ENCODE measurements around the gene DAB1. TPM values are rescaled to one million over a fixed set of nuclear protein-coding genes. Genes with fewer than 3 reads are reported as not detected.

DAB1 gene
- total RNA-seq, 6 experiments from 2014 or later, result 0.76 to 1.9 (median 1.1) TPM

GRCh38 chr1:57440096-57440495 lies 16.2 kb upstream of the DAB1 start:
- ATAC-seq, result no peak
- no peaks in the 10 kb centered on the region for H3K27me3 ChIP-seq
- H3K27ac ChIP-seq, result no peak overlapping the region
- H3K4me3 ChIP-seq, result no peak overlapping the region
- intact Hi-C loops (cut with DNase I), result no loop called here
- no peaks in the 10 kb centered on the region for H3K36me3 ChIP-seq
- 20% methylated on average over 1 of the region's 1 CpG for WGBS (ENCODE audit: insufficient coverage, low coverage, low lambda C conversion rate, missing lambda C conversion rate)
- H3K9me3 ChIP-seq, result no peaks in the 10 kb centered on the region
- TF ChIP-seq, protein P1, sequence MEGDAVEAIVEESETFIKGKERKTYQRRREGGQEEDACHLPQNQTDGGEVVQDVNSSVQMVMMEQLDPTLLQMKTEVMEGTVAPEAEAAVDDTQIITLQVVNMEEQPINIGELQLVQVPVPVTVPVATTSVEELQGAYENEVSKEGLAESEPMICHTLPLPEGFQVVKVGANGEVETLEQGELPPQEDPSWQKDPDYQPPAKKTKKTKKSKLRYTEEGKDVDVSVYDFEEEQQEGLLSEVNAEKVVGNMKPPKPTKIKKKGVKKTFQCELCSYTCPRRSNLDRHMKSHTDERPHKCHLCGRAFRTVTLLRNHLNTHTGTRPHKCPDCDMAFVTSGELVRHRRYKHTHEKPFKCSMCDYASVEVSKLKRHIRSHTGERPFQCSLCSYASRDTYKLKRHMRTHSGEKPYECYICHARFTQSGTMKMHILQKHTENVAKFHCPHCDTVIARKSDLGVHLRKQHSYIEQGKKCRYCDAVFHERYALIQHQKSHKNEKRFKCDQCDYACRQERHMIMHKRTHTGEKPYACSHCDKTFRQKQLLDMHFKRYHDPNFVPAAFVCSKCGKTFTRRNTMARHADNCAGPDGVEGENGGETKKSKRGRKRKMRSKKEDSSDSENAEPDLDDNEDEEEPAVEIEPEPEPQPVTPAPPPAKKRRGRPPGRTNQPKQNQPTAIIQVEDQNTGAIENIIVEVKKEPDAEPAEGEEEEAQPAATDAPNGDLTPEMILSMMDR (IDR thresholded peaks at IDR 0.05), result no peak
- TF ChIP-seq POLR2A (IDR thresholded peaks at IDR 0.05), result no peak
- no peak for DNase-seq
- H3K4me1 ChIP-seq, result no peaks in the 10 kb centered on the region

DNA sequence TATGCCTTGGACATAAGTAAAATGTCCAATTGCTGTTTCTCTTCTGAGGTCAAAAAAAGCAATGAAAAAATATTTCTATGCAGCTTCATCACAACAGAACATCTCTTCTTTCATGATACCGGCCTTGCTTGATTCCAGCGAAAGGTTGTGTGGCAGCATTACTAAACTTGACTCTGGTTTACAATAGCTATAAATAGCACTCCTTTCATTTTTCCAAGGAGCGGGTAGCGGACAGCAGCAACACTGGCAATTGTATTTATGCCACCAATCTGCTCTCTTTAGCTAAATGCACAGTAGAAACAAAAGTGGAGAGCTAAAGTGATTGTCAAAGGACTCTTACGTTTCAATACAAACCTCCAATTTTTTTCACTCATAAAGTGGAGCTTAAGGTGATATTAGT lies 7.5 kb upstream of the DAB1 start:
- Histone ChIP-seq H3K4me3 (no peak overlapping the region), H3K27ac (no peak overlapping the region), H3K4me1 (no peaks in the 10 kb centered on the region), H3K27me3 (no peaks in the 10 kb centered on the region), H3K9me3 (no peaks in the 10 kb centered on the region), H3K36me3 (no peaks in the 10 kb centered on the region)
- 94% methylated on average over 5 of the region's 5 CpGs for WGBS (ENCODE audit: insufficient coverage, low coverage, low lambda C conversion rate, missing lambda C conversion rate)
- DNase-seq (no peak), ATAC-seq (no peak)
- TF ChIP-seq, protein P1 (IDR thresholded peaks at IDR 0.05), result no peak
- intact Hi-C loops (cut with DNase I), result no loop called here

DNA sequence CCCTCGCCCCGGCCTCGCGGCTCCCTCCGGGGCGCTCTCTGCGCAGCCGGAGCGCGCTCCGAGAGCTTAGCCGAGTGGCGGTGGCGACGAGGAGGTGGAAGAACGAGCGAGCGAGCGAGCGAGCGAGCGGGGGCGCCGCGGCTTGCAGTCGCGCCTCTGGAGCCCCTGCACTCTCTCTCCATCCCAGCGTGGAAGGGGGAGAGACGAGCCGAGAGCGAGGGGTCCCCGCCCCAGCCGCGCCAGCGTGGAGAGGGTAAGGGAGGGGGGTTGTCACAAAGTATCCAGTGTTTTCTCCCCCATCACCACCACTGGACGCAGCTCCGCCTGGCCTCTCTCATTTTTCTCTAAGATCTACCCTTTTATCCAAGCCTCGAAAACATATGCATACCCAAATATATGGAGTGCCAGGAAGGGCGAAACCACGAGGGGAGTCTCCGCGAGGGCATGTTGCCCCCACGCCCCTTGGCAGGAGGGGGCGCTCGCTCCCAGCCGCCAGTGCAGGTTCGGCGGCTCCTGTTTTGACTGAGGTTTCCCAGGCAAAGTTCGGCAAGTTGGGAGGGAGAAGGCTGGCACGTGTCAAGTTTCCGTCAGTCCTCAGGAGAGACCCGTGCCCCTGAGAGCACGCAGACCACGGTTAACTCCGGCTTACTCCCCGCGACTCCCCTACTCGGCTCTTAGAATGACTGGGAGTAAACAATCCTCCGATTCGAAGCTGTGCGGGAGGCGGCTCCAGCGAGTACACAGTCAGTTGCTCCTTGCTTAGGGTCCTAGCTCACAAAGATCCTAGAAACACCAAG lies 569 bp upstream of the DAB1 start:
- TF ChIP-seq POLR2A (IDR thresholded peaks at IDR 0.05), result no peak
- TF ChIP-seq, protein P1 (IDR thresholded peaks at IDR 0.05), result peak; percentile 28 to 65 (median 50)
- Histone ChIP-seq H3K27ac (no peak overlapping the region), H3K9me3 (no peaks in the 10 kb centered on the region), H3K4me3 (peak overlapping the region; percentile 12 to 46 (median 38)), H3K27me3 (peaks cover 0 to 6% of the 10 kb centered on the region in 2 donors), H3K36me3 (no peaks in the 10 kb centered on the region), H3K4me1 (peaks cover 0 to 11% (median 0%) of the 10 kb centered on the region in 4 donors)
- peak; percentile 76 to 82 (median 79) for ATAC-seq
- DNase-seq, result peak in 2 of 3 donors; percentile 34 to 53
- WGBS (ENCODE audit: insufficient coverage, low coverage, low lambda C conversion rate, missing lambda C conversion rate), result 1% methylated on average over 13 of the region's 63 CpGs
- intact Hi-C loops (cut with DNase I), result no loop called here

DNA sequence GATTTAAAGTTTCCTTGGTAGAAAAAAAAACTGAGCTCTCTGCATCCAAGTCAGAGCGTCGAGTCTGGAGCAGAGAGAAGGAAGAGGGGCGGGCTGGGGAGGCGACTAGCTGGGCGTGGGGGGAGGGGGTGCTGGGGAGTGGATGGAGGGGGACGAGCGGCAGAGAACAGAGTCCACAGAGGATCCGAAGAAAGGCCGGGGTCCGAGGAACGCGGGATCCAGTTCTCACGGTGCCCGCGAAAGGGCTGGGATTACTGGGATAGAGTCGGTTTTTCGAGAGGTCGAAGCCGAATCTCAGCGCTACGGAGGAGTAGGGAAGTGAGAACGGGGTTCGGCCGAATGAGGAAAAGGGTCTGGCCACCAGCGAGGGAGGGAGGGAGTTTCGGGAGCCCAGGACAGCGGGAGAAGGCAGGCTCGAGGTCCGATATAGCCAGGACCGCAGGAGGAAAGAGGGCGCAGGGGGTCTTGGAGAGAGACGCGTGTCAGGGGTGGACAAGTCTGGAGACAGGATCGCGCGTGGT lies 665 bp downstream of the DAB1 start:
- no peak for DNase-seq
- intact Hi-C loops (cut with DNase I), result no loop called here
- TF ChIP-seq, protein P1 (IDR thresholded peaks at IDR 0.05), result no peak
- no peak for TF ChIP-seq POLR2A (IDR thresholded peaks at IDR 0.05)
- Histone ChIP-seq H3K4me1 (peaks cover 0 to 11% (median 0%) of the 10 kb centered on the region in 4 donors), H3K27ac (no peak overlapping the region), H3K36me3 (no peaks in the 10 kb centered on the region), H3K9me3 (no peaks in the 10 kb centered on the region), H3K27me3 (peaks cover 0 to 6% of the 10 kb centered on the region in 2 donors), H3K4me3 (peak overlapping the region in 1 of 3 donors; percentile 46)
- ATAC-seq, result peak in 1 of 4 donors; percentile 10
- 2% methylated on average over 35 of the region's 36 CpGs for WGBS (ENCODE audit: insufficient coverage, low coverage, low lambda C conversion rate, missing lambda C conversion rate)

Data from right lobe of liver (tissue), 6 donors.